Cardiac septum (tissue), 1 donor: ENCODE data around the gene CNPY2. TPM values are rescaled to one million over a fixed set of nuclear protein-coding genes. Genes with fewer than 3 reads are reported as not detected.
"Not testable (repeated sequence)": the region's sequence is repeated elsewhere in the genome, so short reads cannot be mapped to it uniquely, and the experiment has no call there.

Source experiments
- DNase-seq: peaks from one replicate; pipeline ENCODE4 v3.0.0-alpha.2; 2020; ENCODE audit warnings: low spot score
- intact Hi-C: fragments of 100-400 bp; cut with DNase I; formaldehyde crosslinking; loops from one replicate; pipeline ENCODE4 v1.14.0; 2022
- long read RNA-seq: library from polyadenylated mRNA; unstranded; transcript quantifications from one replicate; pipeline ENCODE4 v2.0.0, GENCODE V29; 2021
- total RNA-seq: library from RNA; stranded (reverse); fragmentation: NEBNext Ultra II Directional; extraction: Animal tissue kit (Norgen Biotek cat#: 25700); gene quantifications from one replicate; pipeline ENCODE4 v1.2.1, GENCODE V29; 2021
- donor health status: DM: no; HTN: no; CAD: no.

Gene CNPY2
- total RNA-seq: 38.0 TPM
- long read RNA-seq, transcript CNPY2-201 (6 exons, 1,214 nt): major isoform, 12 of 22 reads
- long read RNA-seq, partial matches to known transcripts: 1 of 22 reads
- long read RNA-seq, other reads (novel, unspliced or antisense): 3 of 22 reads

DNA sequence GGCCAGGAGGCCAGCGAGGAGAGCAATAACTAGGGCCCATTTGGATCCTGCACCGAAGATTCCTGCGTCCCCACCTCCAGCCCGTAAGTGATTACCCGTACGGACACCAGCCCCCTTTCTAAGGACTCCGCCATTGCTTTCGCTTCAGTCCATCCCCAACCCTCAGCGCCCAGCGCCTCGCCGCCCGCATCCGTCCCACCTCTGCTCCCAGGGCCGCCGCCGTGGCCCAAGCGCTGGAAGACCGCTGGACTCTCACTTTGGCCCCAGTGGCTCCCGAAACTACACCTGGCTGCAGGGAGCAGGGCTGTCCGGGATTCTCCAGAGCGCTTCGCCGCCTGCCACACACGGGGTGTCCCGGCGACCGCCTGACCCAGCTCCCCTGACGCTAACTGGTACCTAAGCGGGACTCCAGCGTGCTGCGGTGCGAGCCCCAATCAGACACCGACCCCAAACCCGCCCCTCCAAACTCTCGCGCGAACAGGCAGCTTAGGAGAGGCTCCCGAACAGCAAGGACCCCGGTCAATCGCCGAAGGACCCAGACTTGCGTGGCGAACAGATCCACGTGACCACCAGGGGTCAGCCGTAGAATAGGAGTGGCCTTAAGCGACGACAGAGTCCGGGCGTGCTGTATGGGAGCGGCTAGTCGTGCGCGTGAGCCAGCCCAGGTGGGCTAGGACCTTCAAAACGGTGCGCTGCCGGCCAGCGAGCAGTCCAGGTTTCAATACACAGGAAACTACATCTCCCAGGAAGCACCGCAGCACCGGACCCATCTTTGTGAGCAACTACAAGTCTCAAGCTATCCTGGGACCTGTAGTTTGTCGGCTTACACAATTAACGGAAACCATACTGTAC lies at the start of gene CNPY2:
CNPY2 (minus strand) TSS at position 367 of the 852 bp plus-strand sequence. CDS start 771 bp downstream, outside the sequence.
- intact Hi-C loops: loop anchor here (1.0 to 5.0 kb wide), 3 partner anchors 44 to 199 kb away; partner anchors contain the start of genes RPL41, SPRYD4, STAT2 and ZC3H10
- peak; percentile 95 for DNase-seq

DNA sequence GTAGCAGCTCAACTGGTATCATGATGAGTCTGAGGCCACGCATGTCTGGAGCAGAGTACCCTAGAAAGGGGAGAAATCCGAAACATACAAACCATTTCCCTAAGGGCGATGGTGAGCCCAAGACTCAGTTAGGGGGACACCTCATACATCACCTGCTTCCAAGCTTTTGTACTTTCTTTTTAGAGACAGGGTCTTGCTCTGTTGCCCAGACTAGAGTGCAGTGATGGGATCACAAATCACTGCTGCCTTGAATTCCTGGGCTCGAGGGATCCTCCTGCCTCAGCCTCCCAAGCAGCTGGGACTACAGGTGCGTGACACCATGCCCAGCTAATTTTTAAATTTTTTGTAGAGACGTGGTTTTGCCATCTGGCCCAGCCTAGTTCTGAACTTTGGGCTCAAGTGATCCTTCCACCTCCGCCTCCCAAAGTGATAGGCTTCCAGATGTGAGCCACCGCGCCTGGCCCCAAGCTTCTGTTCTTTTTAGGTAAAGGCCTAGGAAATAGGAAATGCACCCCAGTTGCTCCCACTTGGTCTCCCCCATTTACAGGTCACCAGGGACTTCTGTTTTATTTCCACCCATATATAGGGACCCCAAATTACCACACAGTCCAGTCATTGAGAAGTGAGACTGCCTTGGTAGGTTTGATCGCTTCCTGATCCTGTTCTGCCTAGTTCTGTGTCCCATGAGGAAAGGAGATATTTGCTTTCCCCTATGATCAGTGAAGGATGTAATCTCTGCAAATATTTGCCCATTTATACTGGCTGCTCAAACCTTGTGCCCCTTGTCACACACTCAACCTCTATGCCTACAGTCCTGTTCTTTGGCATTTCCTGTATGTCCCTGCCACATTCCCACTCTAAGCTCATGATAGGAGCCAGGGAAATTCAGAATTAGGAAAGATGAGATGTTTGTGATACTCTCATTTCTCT lies 46.6 kb upstream of the CNPY2 start, which contains the start of gene APOF:
APOF (minus strand) TSS at position 728 of the 930 bp plus-strand sequence; CDS start at position 616, 112 bp downstream.
- intact Hi-C loops: loop anchor here (5.0 kb wide), 2 partner anchors 85 to 105 kb away; partner anchors contain the start of genes SPRYD4 and TIMELESS

DNA sequence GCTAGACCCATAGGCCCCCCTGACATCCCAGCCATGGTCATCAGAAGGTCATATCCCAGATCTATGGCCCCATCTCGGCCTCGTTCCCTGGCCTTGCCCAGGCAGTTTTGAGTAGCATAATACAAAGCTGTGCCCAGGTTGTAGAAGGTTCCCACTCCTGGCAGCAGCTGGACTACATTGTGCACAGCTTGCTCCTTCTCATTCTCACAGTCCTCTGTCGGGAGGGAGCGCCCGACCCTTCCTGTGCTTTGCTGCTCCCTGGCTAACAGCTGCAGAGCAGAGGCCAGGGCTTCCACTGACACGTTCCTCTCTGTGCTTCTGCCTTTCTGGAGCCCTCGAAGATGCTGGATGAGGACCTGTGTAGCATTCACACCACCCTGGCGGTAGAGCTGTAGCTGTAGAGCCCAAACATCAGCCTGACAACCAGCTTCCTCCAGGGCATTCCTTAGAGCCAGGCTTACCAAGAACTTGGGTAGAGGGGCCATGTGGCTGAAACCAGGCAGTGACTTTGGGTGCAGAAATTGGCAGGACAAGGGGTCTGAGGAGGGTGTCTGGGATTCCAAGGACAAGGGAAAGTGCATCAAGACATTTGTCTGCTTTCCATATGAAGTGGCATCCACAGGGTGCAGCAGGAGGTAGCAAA lies 45.8 kb upstream of the CNPY2 start:
- intact Hi-C loops: loop anchor here (2.0 to 5.0 kb wide), 3 partner anchors 27 to 106 kb away; partner anchors contain the start of genes SPRYD4 and TIMELESS
- DNase-seq: no peak

More for the DNA sequence above, 46.6 kb upstream of the CNPY2 start, which contains the start of gene APOF:
- DNase-seq: no peak

DNA sequence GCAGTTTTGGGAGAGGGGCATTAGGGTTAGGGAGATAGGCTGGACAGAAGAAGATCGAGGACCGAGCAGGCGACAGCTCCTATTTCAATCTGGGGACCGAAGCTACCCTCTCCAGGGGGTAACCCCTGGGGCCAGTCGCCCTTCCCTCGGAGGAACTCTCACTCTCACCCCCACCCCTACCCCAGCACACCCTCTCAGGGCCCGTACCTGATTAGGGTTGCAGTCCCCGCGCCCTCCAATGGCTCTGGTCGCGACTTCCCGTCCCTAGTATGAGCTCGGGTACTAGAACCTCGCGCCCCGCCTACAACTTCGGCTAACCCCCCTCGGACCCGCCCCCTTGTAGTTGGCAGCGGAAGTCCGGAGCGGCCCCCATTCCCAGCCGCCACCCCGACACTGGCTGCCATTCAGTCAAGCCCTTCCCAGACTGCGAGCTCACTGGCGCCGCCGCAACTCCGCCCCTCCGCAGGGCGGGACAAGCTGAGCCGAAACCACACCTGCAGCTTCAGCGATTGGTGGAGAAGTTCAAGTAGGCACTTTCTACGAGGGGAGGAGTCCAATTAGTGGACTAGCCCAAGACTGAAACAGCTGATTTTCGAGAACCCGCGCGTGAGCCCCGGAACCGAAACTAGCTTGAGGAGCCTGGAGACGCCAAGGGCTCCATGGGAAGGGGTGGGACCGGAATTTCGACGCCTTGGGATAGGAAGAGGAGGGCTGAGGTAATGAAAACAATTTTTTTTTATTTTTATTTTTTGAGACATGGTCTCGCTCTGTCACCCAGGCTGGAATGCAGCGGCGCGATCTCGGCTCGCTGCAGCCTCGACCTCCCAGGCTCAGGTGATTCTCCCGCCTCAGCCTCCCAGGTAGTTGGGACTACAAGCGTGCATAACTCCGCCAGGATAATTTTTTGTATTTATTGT lies 44.3 kb upstream of the CNPY2 start, which contains the start of gene STAT2:
STAT2 (minus strand) TSS at position 257 of the 917 bp plus-strand sequence. CDS start 3,536 bp downstream, outside the sequence.
- intact Hi-C loops: loop anchor here (1.0 to 5.0 kb wide), 4 partner anchors 25 to 107 kb away; partner anchors contain the start of genes SPRYD4 and TIMELESS

DNA sequence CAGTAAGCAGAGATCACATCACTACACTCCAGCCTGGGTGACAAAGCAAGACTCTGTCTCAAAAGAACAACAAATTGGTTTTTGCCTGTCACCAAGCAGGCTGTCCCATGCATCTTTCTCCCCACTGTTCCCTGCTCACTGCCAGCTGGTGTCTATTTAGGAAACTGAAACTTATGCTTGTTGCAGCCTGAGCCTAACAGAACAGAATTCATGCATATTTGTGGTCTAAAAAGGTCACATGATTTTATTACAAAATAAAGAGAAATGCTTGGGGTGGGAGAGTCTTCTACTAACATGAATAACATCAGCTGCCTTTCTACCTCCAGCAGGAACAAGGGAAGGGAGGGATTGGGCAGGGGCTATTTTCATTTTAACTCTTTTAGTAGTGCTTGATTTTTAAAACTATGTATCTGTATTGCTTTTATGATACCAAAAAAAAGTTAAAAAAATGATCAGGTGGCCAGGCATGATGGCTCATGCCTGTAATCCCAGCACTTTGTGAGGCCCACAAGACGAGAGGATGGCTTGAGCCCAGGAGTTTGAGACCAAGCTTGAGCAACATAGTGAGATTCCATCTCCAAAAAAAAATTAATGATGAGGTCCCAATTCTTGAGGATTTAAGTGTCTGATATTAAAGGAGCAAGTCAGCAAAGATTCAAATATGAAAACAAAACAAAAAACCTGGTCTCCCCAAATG lies 43.2 kb upstream of the CNPY2 start:
- no peak for DNase-seq
- intact Hi-C loops: no loop called here

More for the DNA sequence above, 44.3 kb upstream of the CNPY2 start, which contains the start of gene STAT2:
- peak; percentile 100 for DNase-seq

DNA sequence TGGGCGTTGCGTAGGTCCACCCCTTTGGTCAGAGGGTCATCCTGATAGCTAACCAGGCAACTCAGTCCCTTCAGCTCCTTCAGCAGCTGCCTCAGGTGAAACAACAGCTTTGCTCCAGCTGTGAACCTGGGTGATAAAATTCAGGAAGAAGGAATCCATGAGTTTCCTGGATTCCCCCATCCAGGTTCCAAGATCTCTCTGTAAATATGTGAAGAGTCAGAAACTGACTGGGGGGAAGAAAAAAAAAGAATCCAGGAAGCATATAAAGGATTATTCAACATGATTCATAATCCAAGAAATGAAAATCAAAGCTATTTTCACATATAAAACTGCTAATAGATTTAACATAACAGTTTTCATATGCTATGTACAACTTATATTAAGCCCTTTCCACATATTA lies 35.5 kb upstream of the CNPY2 start:
- DNase-seq: no peak
- intact Hi-C loops: no loop called here

DNA sequence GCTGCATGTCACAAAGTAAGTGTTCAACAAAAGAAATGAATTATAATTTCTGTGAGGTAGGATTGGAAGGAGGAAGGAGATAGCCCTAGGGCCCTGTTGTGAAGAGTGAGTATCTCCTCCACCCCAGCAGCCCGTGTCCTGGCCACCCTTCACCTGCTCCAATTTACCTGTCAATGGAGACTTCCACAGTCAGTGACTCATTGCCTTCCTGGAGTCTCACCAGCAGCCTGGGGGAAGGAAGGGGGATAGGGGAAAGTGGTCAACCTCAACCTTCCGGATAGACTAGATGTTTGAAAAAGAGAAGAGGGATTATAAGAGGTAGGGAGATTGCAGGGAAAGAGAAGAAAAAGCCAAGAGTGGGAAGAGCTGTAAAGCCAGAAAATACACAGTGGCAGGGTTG lies 34.9 kb upstream of the CNPY2 start:
- DNase-seq: no peak
- intact Hi-C loops: no loop called here

DNA sequence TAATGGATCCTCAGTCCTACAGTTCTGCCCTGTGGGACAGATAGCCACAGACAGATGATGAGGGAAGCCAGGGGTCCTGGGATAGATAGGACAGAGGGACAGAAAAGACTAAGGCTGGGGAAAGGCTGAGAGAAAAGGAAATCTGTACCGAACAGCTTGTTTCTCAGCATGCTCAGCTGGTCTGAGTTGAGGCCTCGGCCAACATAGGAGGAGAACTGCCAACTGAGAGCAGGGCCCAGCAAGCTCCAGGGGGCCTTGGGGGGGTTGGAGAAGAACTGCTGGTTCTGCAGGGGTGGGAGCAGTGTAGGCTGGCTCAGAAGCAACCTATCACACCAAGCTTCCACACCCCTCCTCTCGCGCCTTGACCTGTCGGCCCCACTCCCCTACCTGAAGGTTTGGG lies 33.0 kb upstream of the CNPY2 start:
- DNase-seq: no peak
- intact Hi-C loops: no loop called here

DNA sequence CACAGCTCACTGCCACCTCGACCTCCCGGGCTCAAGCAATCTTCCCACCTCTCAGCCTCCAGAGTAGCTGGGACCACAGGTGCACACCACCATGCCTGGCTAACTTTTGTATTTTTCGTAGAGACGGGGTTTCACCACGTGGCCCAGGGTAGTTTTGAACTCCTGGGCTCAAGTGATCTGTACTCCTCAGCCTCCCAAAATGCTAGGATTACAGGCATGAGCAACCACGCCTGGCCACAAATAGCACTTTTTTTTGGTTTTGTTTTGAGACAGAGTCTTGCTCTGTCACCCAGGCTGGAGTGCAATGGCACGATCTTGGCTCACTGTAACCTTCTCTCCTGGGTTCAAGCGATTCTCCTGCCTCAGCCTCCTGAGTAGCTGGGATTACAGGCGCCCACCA lies 31.5 kb upstream of the CNPY2 start:
- intact Hi-C loops, DNase-seq: not testable (repeated sequence)

DNA sequence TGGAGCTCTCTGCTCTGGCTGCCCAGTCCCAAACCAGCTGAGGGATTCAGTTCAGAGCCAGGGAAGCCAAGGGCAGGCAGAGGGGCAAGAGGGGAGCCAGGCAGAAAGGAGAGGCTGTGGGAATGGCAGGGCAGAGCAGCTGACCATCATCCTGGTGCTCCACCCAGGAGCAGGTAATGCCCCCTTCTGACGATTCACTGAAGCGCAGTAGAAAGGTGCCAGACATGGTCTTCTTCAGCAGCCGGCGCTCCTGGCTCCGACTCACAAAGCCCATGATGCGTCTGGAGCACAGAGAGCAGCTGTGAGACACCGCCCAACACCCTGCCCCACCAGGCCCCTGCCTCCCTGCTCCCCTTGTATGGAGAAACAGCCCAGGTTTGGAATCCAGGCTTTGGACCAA lies 30.9 kb upstream of the CNPY2 start:
- intact Hi-C loops: no loop called here
- DNase-seq: no peak

DNA sequence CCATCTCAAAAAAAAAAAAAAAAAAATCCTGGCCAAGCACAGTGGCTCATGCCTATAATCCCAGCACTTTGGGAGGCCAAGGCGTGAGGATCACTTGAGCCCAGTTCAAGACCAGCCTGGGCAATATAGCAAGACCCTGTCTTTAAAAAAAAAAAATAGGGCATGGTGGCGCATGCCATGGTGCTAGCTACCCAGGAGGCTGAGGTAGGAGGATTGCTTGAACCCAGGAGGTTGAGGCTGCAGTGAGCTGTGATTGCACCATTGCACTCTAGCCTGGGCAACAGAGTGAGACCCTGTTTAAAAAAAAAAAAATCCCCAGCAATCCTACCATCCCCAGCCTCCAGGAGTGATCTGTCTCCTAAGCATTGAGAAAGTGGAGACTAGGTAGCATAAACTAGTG lies 26.5 kb upstream of the CNPY2 start:
- DNase-seq, intact Hi-C loops: not testable (repeated sequence)

DNA sequence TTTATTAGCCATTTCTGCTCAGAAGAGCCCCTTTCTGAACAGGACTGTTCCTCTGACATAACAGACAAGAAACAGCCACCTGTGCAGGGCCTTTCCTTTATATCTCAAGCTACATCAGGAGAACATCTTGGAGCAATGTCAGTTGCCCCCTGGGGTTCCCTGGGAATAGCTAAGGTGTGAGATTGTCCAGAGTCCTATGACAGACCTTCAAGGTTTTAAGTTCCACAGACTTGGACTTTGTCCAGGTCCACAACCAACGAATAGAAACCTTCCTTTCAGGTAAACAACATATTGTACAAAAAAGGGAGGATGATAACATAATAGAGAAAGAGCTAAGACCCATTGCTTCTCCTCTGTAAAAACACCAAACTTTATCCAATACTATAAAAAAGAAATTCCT lies 25.8 kb upstream of the CNPY2 start:
- DNase-seq: no peak
- intact Hi-C loops: no loop called here

DNA sequence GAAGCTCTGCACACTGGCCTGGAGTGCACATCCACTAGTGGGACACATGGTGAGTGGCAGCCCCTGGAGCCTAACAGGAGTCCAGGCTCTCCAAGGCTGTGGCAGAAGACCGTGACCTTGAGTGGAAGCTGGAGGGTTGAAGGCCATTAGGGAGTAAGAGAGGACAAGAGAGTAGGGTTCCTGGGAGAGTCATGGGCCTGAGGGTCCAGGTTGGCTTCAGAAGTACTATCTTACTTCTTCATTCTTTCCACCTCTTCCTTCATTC lies 23.3 kb upstream of the CNPY2 start:
- intact Hi-C loops: no loop called here
- no peak for DNase-seq

DNA sequence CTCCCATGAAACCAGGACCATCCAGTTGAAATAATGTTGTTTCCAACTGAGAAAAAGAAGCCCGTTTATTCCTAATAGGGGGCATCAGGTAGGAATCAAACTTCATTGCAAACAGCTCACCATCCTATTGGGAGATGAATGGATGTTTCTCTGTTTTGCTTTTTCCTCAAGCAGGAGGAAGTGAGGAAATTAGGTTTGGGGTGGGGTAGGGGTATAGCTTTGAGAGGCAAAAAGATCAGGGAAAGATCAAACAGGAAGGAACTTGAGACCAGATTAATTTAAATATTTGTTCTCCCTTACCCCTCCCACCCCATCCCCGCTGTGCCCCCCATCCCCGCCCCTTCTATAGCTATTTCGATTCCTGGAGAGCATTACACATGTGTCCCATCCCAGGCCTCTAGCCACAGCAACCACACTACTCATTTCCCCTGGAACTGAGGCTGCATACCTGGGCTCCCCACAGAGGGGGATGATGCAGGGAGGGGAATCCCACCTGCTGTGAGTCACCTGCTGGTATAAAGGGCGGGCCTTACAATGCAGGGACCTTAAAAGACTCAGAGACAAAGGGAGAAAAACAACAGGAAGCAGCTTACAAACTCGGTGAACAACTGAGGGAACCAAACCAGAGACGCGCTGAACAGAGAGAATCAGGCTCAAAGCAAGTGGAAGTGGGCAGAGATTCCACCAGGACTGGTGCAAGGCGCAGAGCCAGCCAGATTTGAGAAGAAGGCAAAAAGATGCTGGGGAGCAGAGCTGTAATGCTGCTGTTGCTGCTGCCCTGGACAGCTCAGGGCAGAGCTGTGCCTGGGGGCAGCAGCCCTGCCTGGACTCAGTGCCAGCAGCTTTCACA lies 22.7 kb upstream of the CNPY2 start, which contains the start of gene IL23A:
IL23A (plus strand) TSS at position 577 of the 850 bp plus-strand sequence; CDS start at position 738, 161 bp downstream.
- no peak for DNase-seq
- intact Hi-C loops: no loop called here

DNA sequence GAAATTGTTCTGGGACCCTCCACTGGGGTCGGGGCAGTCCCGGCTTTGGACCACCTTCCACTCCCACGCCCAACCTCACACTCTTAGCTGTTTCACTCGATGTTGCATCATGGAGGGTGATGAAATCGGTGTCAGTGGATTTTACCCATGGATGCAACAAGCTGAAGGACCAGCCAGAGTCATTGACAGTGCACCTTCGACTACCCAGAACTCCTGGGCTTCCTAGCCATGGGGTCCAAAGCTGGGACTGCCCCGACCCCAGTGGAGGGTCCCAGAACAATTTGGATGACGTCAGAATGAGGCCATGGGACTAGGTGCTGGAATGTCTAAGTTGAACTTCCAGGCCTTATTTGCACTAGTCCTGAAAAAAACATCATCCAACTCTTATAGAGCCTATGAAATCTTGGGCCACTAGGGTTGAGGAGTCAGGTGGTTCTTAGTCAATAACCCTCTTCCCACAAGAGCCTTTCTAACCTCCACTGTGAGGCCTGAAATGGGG lies 22.0 kb upstream of the CNPY2 start:
- intact Hi-C loops: no loop called here
- no peak for DNase-seq
